DOHH2 (cell line): ENCODE data around the gene SEMA5B.

ENCODE experiments used
- H3F3A ChIP-seq: fragments of 200-600 bp; sonication (generic), shearing (Covaris generic); 2 replicates; pipeline ENCODE4 v1.6.0; 2016; ENCODE audit warnings: antibody characterized with exemption, mild to moderate bottlenecking; ENCODE audit not compliant: control insufficient read depth, insufficient read depth
- H3K27ac ChIP-seq: fragments of 200-600 bp; sonication (generic); 2 replicates; pipeline ENCODE4 v1.5.1; 2014; ENCODE audit warnings: low read depth, mild to moderate bottlenecking, low read length, moderate library complexity
- H3K27me3 ChIP-seq: fragments of 200-600 bp; sonication (generic); 2 replicates; pipeline ENCODE4 v1.6.1; 2014; ENCODE audit warnings: mild to moderate bottlenecking, low read length, mixed read lengths; ENCODE audit not compliant: control insufficient read depth
- H3K36me3 ChIP-seq: fragments of 200-600 bp; sonication (generic); 2 replicates; pipeline ENCODE4 v1.6.1; 2014; ENCODE audit warnings: mild to moderate bottlenecking, low read length, moderate library complexity, mixed read lengths; ENCODE audit not compliant: control insufficient read depth
- H3K4me1 ChIP-seq: fragments of 200-600 bp; sonication (generic); 2 replicates; pipeline ENCODE4 v1.6.1; 2014; ENCODE audit warnings: mild to moderate bottlenecking, low read length, mixed read lengths; ENCODE audit not compliant: control insufficient read depth
- H3K4me2 ChIP-seq: fragments of 200-600 bp; sonication (generic); 2 replicates; pipeline ENCODE4 v1.6.0; 2014; ENCODE audit warnings: mild to moderate bottlenecking, low read length, moderate library complexity
- H3K4me3 ChIP-seq: fragments of 200-600 bp; sonication (generic); 2 replicates; pipeline ENCODE4 v1.5.1; 2014; ENCODE audit warnings: mild to moderate bottlenecking, low read length, mixed read lengths
- H3K79me2 ChIP-seq: fragments of 200-600 bp; sonication (generic); 2 replicates; pipeline ENCODE4 v1.6.1; 2014; ENCODE audit warnings: mild to moderate bottlenecking, low read length, mixed read lengths; ENCODE audit not compliant: control insufficient read depth
- H3K9me2 ChIP-seq: fragments of 200-600 bp; sonication (generic); replicated peaks from 2 replicates; pipeline ENCODE4 v1.6.1; 2014; ENCODE audit warnings: mild to moderate bottlenecking, low read length, mixed read lengths; ENCODE audit not compliant: control insufficient read depth
- H3K9me3 ChIP-seq: fragments of 200-600 bp; sonication (generic); 2 replicates; pipeline ENCODE4 v1.6.1; 2014; ENCODE audit warnings: antibody characterized with exemption, low read length, mixed read lengths; ENCODE audit not compliant: control insufficient read depth, insufficient read depth
- H4K20me1 ChIP-seq: fragments of 200-600 bp; sonication (generic); 2 replicates; pipeline ENCODE4 v1.6.0; 2014; ENCODE audit warnings: low read depth, mild to moderate bottlenecking, antibody characterized with exemption, low read length, moderate library complexity; ENCODE audit not compliant: control insufficient read depth, insufficient read depth
- EZH2phosphoT487 ChIP-seq: fragments of 200-600 bp; sonication (generic); IDR thresholded peaks from 2 replicates; pipeline ENCODE4 v1.6.1; 2017; ENCODE audit warnings: borderline replicate concordance, mild to moderate bottlenecking, antibody characterized with exemption, low read length, moderate library complexity, mixed read lengths
- TF ChIP-seq, protein P1 (sequence below): fragments of 200-600 bp; sonication (generic); IDR thresholded peaks from one replicate; pipeline ENCODE4 v1.5.1; 2014; ENCODE audit warnings: antibody characterized with exemption, mild to moderate bottlenecking, low read depth, low read length; ENCODE audit not compliant: poor library complexity, severe bottlenecking

SEMA5B gene

GRCh38 chr3:122938783-122939425, 88.7 kb downstream of the SEMA5B start:
- no peak for TF ChIP-seq EZH2phosphoT487
- TF ChIP-seq, protein P1, sequence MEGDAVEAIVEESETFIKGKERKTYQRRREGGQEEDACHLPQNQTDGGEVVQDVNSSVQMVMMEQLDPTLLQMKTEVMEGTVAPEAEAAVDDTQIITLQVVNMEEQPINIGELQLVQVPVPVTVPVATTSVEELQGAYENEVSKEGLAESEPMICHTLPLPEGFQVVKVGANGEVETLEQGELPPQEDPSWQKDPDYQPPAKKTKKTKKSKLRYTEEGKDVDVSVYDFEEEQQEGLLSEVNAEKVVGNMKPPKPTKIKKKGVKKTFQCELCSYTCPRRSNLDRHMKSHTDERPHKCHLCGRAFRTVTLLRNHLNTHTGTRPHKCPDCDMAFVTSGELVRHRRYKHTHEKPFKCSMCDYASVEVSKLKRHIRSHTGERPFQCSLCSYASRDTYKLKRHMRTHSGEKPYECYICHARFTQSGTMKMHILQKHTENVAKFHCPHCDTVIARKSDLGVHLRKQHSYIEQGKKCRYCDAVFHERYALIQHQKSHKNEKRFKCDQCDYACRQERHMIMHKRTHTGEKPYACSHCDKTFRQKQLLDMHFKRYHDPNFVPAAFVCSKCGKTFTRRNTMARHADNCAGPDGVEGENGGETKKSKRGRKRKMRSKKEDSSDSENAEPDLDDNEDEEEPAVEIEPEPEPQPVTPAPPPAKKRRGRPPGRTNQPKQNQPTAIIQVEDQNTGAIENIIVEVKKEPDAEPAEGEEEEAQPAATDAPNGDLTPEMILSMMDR = no peak
- H3K9me2 ChIP-seq = no peaks in the 10 kb centered on the region
- no peaks in the 10 kb centered on the region for H3K79me2 ChIP-seq
- H3K27ac ChIP-seq = no peak overlapping the region
- H3K9me3 ChIP-seq = no peaks in the 10 kb centered on the region
- H3K36me3 ChIP-seq = no peaks in the 10 kb centered on the region
- H3K4me3 ChIP-seq = no peak overlapping the region
- H3F3A ChIP-seq = no peaks in the 10 kb centered on the region
- H3K27me3 ChIP-seq = no peaks in the 10 kb centered on the region; the same call in 1 of the 2 replicates
- no peaks in the 10 kb centered on the region for H3K4me1 ChIP-seq
- H4K20me1 ChIP-seq = no peaks in the 10 kb centered on the region
- H3K4me2 ChIP-seq = no peak overlapping the region

- no peaks in the 10 kb centered on the region for H3K4me1 ChIP-seq
- no peak overlapping the region for H3K4me3 ChIP-seq
- no peaks in the 10 kb centered on the region for H3K9me2 ChIP-seq
- H3K79me2 ChIP-seq = no peaks in the 10 kb centered on the region
- no peaks in the 10 kb centered on the region for H3K36me3 ChIP-seq
- H3K27ac ChIP-seq = no peak overlapping the region
- no peaks in the 10 kb centered on the region for H4K20me1 ChIP-seq
- no peak for TF ChIP-seq EZH2phosphoT487
- TF ChIP-seq, protein P1 = no peak
- no peaks in the 10 kb centered on the region for H3F3A ChIP-seq
- H3K27me3 ChIP-seq = peaks cover 7% of the 10 kb centered on the region
- no peak overlapping the region for H3K4me2 ChIP-seq
- H3K9me3 ChIP-seq = no peaks in the 10 kb centered on the region
These were observed 89.8 kb downstream of the SEMA5B start for GRCh38 chr3:122937745-122938144.

DNA sequence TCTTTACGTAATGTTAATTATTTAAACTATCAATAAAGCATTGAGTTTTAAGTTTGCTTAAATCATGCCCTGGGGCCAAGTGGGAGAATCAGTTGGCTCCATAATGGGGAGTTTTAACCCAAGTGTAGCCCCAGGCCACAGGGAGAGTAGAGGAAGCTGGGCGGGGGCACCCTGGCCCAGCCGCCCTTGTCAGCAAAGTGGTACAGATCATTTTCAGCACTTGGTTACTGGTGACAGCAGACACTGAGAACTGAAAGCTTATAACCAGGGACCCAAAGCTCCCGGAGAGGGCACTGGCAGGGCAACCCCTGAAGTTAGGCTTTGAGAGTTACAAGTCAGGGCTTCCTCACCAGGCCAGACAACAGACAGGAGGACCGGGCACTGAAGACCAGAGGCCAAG, 90.6 kb downstream of the SEMA5B start:
- H3K79me2 ChIP-seq = no peaks in the 10 kb centered on the region
- H3K4me2 ChIP-seq = no peak overlapping the region
- no peaks in the 10 kb centered on the region for H3K9me3 ChIP-seq
- H3K9me2 ChIP-seq = no peaks in the 10 kb centered on the region
- no peak overlapping the region for H3K4me3 ChIP-seq
- H3K4me1 ChIP-seq = no peaks in the 10 kb centered on the region
- peaks cover 12% of the 10 kb centered on the region for H3K27me3 ChIP-seq
- H4K20me1 ChIP-seq = no peaks in the 10 kb centered on the region
- TF ChIP-seq, protein P1 = no peak
- TF ChIP-seq EZH2phosphoT487 = no peak
- no peaks in the 10 kb centered on the region for H3F3A ChIP-seq
- no peaks in the 10 kb centered on the region for H3K36me3 ChIP-seq
- H3K27ac ChIP-seq = no peak overlapping the region
